Stimulated activated naive CD4-positive, alpha-beta T cell (primary cell): Measurements from ENCODE around the gene MRPS12.

Experiments used
- DNase-seq, 6 experiments: peaks; one replicate each; lab custom pipeline; 2025; lab: John Stamatoyannopoulos, UW

Gene MRPS12

GRCh38 chr19:38975214-38975860, 44.6 kb downstream of the MRPS12 start, which contains the start of gene FBXO17:
TSS of gene FBXO17 (minus strand) at chr19:38975742. CDS start at chr19:38950319, 25,423 bp downstream.
- no peak for DNase-seq

GRCh38 chr19:38975861-38976271, 45.1 kb downstream of the MRPS12 start:
- no peak for DNase-seq

GRCh38 chr19:38977445-38978325, 46.9 kb downstream of the MRPS12 start:
- no peak for DNase-seq

- DNase-seq: no peak
Observed at GRCh38 chr19:38978326-38978689, 47.6 kb downstream of the MRPS12 start.

- no peak for DNase-seq
Observed at GRCh38 chr19:38979812-38980211, 49.1 kb downstream of the MRPS12 start.

- no peak for DNase-seq
Observed at GRCh38 chr19:38980583-38981374, 50.0 kb downstream of the MRPS12 start.
